WTC11 (cell line): ENCODE measurements around the gene LHPP. TPM values are rescaled to one million over a fixed set of nuclear protein-coding genes. Genes with fewer than 3 reads are reported as not detected.

Experiments used
- ATAC-seq: fragments of 200-7000 bp; cut with Tn5 transposase; 2 replicates; pipeline ENCODE4 v1.10.0; 2021; ENCODE audit warnings: mild to moderate bottlenecking, moderate library complexity
- CTCF ChIA-PET: fragments of 300-600 bp; sonication (Branson Sonifier 250); formaldehyde crosslinking; loops from one replicate; lab custom pipeline; 2021; ENCODE audit warnings: antibody characterized with exemption; lab: Charles Lee
- POLR2A ChIA-PET: fragments of 350-600 bp; sonication (Branson Sonifier 250); formaldehyde crosslinking; loops from one replicate; lab custom pipeline; 2021; ENCODE audit warnings: antibody characterized with exemption; lab: Charles Lee
- DNase-seq: peaks from one replicate; pipeline ENCODE4 v3.0.0; 2021; ENCODE audit warnings: low spot score
- H3K27ac Mint-ChIP-seq: 2 replicates; pipeline ENCODE4 v1.8.0; 2021; ENCODE audit warnings: mixed read lengths
- H3K27me3 Mint-ChIP-seq: 2 replicates; pipeline ENCODE4 v1.8.0; 2021; ENCODE audit warnings: low read depth, mild to moderate bottlenecking, moderate library complexity, mixed read lengths
- H3K36me3 Mint-ChIP-seq: 2 replicates; pipeline ENCODE4 v1.8.0; 2021; ENCODE audit warnings: mixed read lengths
- H3K4me1 Mint-ChIP-seq: 2 replicates; pipeline ENCODE4 v1.8.0; 2022; ENCODE audit warnings: mixed read lengths
- H3K4me3 Mint-ChIP-seq: 2 replicates; pipeline ENCODE4 v1.8.0; 2021; ENCODE audit warnings: mild to moderate bottlenecking, moderate library complexity, mixed read lengths
- H3K9me3 Mint-ChIP-seq: 2 replicates; pipeline ENCODE4 v1.8.0; 2021; ENCODE audit warnings: mixed read lengths
- ELF4 ChIP-seq: sonication (generic); formaldehyde crosslinking; IDR thresholded peaks from 2 replicates; pipeline ENCODE4 v1.8.1; 2022; ENCODE audit warnings: low read depth, mild to moderate bottlenecking, moderate library complexity, missing genetic modification reagents
- ESRRA ChIP-seq: sonication (generic); formaldehyde crosslinking; IDR thresholded peaks from 2 replicates; pipeline ENCODE4 v1.8.1; 2022; ENCODE audit warnings: mild to moderate bottlenecking, missing genetic modification reagents, borderline replicate concordance
- FOXK1 ChIP-seq: sonication (generic); formaldehyde crosslinking; IDR thresholded peaks from 2 replicates; pipeline ENCODE4 v1.8.0; 2022; ENCODE audit warnings: mild to moderate bottlenecking, moderate library complexity, missing genetic modification reagents
- GABPB1 ChIP-seq: sonication (generic); formaldehyde crosslinking; IDR thresholded peaks from 2 replicates; pipeline ENCODE4 v1.8.1; 2023; ENCODE audit warnings: mild to moderate bottlenecking, missing genetic modification reagents
- GTF2I ChIP-seq: fragments of 250-450 bp; sonication (Bioruptor Pico); conservative IDR thresholded peaks from 2 replicates; pipeline ENCODE4 v1.4.0; 2021; ENCODE audit warnings: mild to moderate bottlenecking
- IRF2 ChIP-seq: sonication (generic); formaldehyde crosslinking; IDR thresholded peaks from 2 replicates; pipeline ENCODE4 v1.8.0; 2022; ENCODE audit warnings: low read depth, missing genetic modification reagents, borderline replicate concordance
- JUN ChIP-seq: sonication (generic); formaldehyde crosslinking; IDR thresholded peaks from 2 replicates; pipeline ENCODE4 v1.8.0; 2023; ENCODE audit warnings: mild to moderate bottlenecking, missing genetic modification reagents
- MXD4 ChIP-seq: fragments of 250-450 bp; sonication (Bioruptor Pico); IDR thresholded peaks from 2 replicates; pipeline ENCODE4 v1.8.0; 2021; ENCODE audit warnings: mild to moderate bottlenecking, moderate library complexity, borderline replicate concordance
- MYBL2 ChIP-seq: sonication (generic); formaldehyde crosslinking; IDR thresholded peaks from 2 replicates; pipeline ENCODE4 v1.8.1; 2023; ENCODE audit warnings: mild to moderate bottlenecking, moderate library complexity, missing genetic modification reagents
- NFE2L1 ChIP-seq: sonication (generic); formaldehyde crosslinking; IDR thresholded peaks from 2 replicates; pipeline ENCODE4 v1.8.1; 2023; ENCODE audit warnings: missing genetic modification reagents
- TEAD1 ChIP-seq: sonication (generic); formaldehyde crosslinking; IDR thresholded peaks from 2 replicates; pipeline ENCODE4 v1.8.0; 2022; ENCODE audit warnings: mild to moderate bottlenecking, missing genetic modification reagents
- ZNF138 ChIP-seq: sonication (generic); formaldehyde crosslinking; conservative IDR thresholded peaks from 2 replicates; pipeline ENCODE4 v1.8.1; 2022; ENCODE audit warnings: mild to moderate bottlenecking, moderate library complexity, missing genetic modification reagents
- total RNA-seq: library from RNA; stranded (reverse); gene quantifications from 3 replicates; pipeline ENCODE4 v1.2.3, GENCODE V29; 2021
- TF ChIP-seq, protein P1 (sequence below): sonication (generic); formaldehyde crosslinking; IDR thresholded peaks from 2 replicates; pipeline ENCODE4 v1.8.1; 2023; ENCODE audit warnings: mild to moderate bottlenecking, missing genetic modification reagents
- TF ChIP-seq, protein P2 (sequence below): sonication (generic); formaldehyde crosslinking; IDR thresholded peaks from 2 replicates; pipeline ENCODE4 v1.8.1; 2023; ENCODE audit warnings: mild to moderate bottlenecking, missing genetic modification reagents, moderate library complexity
- TF ChIP-seq, protein P3 (sequence below): fragments of 250-450 bp; sonication (Bioruptor Pico); IDR thresholded peaks from 2 replicates; pipeline ENCODE4 v1.8.0; 2021; ENCODE audit warnings: mild to moderate bottlenecking
- TF ChIP-seq, protein P4 (sequence below): sonication (generic); formaldehyde crosslinking; IDR thresholded peaks from 2 replicates; pipeline ENCODE4 v1.8.0; 2022; ENCODE audit warnings: mild to moderate bottlenecking, missing genetic modification reagents

LHPP gene
- total RNA-seq, 1 experiment from 2014 or later: 33.2 TPM

DNA sequence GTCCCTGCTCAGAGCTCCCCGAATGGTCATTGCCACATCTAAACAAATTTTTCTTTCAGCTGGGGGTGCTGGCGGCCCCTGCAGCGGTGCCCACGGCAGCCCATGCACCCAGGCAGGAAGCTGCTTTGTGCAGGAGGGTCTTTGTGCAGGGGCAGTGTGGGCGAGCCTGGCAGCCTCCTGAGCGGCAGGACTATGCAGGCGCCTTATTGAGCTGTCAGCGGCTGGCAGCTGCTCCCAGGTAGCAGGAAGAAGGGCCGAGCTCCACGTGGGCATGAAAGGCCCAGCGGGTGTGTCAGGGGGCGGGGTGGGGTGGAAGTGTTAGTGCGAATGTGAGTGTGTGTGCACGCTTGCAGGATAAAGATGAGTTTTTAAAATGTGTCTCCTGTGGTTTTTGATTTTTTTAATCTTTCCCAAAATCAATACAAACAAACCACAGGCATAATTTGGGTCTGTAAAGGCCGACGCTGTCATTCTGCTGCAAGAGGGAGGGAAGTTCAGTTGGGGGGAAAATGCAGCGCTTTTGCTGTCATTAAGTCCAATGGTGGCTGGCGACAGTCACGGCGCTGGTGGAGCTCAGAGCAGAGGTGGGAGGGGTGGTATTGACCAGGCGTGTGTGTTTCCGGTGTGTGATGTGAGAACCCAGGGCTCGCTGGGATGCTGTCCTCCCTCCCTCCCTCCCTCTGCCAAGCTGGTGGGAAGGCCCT, 83.9 kb downstream of the LHPP start:
- Mint-ChIP-seq H3K27ac (no peak overlapping the region), H3K27me3 (no peaks in the 10 kb centered on the region), H3K4me3 (no peak overlapping the region), H3K36me3 (no peaks in the 10 kb centered on the region), H3K4me1 (no peaks in the 10 kb centered on the region), H3K9me3 (no peaks in the 10 kb centered on the region)
- TF ChIP-seq ZNF138 (CRISPR knock-in tag): no peak
- TF ChIP-seq MYBL2 (CRISPR knock-in tag): no peak
- TF ChIP-seq JUN (CRISPR knock-in tag): no peak
- TF ChIP-seq, protein P1, sequence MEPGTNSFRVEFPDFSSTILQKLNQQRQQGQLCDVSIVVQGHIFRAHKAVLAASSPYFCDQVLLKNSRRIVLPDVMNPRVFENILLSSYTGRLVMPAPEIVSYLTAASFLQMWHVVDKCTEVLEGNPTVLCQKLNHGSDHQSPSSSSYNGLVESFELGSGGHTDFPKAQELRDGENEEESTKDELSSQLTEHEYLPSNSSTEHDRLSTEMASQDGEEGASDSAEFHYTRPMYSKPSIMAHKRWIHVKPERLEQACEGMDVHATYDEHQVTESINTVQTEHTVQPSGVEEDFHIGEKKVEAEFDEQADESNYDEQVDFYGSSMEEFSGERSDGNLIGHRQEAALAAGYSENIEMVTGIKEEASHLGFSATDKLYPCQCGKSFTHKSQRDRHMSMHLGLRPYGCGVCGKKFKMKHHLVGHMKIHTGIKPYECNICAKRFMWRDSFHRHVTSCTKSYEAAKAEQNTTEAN: no peak
- no peak for DNase-seq
- ChIA-PET POLR2A (interaction anchor here (0.6 kb wide), 1 partner anchor 43 kb away, joined by 11 read pairs; no protein-coding TSS in a partner anchor), CTCF (interaction anchor here (0.7 to 6.0 kb wide), 6 partner anchors 10 to 200 kb away, joined by 3 to 33 read pairs (median 4); no protein-coding TSS in a partner anchor)
- ATAC-seq: no peak

DNA sequence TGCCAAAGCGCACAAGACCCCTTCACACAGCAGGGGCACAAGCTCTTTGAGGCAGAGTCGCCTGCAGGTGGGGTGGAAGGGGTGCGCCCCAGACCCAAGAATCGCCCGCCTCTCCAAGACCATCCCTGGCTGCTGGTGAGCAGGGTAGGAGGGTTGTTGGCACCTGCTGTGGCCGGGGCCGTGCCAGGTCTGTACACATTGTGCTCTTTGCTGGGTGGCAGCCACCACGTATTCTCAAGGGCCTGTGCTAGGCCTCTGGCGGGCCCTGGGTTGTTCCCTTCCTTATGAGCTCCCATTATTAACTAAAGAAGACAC, 84.4 kb downstream of the LHPP start:
- TF ChIP-seq MXD4 (CRISPR knock-in tag) (no peak), NFE2L1 (CRISPR knock-in tag) (no peak)
- TF ChIP-seq, protein P2, sequence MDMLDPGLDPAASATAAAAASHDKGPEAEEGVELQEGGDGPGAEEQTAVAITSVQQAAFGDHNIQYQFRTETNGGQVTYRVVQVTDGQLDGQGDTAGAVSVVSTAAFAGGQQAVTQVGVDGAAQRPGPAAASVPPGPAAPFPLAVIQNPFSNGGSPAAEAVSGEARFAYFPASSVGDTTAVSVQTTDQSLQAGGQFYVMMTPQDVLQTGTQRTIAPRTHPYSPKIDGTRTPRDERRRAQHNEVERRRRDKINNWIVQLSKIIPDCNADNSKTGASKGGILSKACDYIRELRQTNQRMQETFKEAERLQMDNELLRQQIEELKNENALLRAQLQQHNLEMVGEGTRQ: no peak
- Mint-ChIP-seq H3K27me3 (no peaks in the 10 kb centered on the region), H3K4me3 (no peak overlapping the region)

DNA sequence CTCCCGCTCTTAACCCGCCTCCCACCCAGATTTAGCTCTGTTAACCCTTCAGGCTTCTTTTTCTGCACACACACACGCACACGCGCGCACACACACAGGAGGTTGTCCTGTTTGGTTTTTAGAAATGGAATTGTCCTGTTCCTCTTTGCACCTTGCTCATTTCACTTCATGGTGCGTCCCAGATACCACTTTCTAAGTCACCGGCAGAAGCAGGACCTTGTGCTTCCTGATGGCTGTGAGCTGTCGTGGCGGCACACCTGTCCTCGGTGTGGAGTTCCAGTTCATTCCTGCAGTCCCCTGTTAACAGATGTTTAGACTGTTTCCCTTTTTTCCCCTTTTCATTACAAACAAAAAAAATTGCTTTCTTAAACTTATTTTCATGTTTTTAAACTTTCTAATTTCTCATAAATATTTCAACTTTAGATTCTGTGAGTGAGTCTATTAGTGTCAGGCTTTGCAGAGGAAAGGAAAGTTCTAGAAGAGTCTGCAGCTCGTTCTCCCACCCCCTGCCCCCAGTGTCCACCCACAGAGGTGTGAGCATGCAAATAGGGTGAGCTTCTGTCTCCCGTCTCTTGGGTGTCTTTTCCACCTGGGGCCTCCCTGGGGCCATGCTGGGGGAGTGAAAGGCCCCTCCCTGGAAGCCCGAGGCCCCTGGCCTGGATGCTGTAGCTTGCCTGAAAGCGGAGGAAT, 85.5 kb downstream of the LHPP start:
- ATAC-seq (no peak), DNase-seq (no peak)
- POLR2A ChIA-PET: interaction anchor here (1.2 kb wide), 1 partner anchor 18 kb away, joined by 3 read pairs; no protein-coding TSS in a partner anchor
- no peaks in the 10 kb centered on the region for H3K27me3 Mint-ChIP-seq
- peaks cover 2% of the 10 kb centered on the region; the same call in 1 of the 2 replicates for H3K4me1 Mint-ChIP-seq
- CTCF ChIA-PET: interaction anchor here (1.5 to 2.4 kb wide), 5 partner anchors 9 to 194 kb away, joined by 3 to 15 read pairs (median 8); partner anchors contain the start of gene LHPP
- no peak overlapping the region for H3K4me3 Mint-ChIP-seq
- H3K27ac Mint-ChIP-seq: no peak overlapping the region
- no peaks in the 10 kb centered on the region for H3K9me3 Mint-ChIP-seq
- TF ChIP-seq ELF4 (no peak), FOXK1 (no peak), IRF2 (CRISPR knock-in tag) (no peak), ESRRA (CRISPR knock-in tag) (no peak), GABPB1 (CRISPR knock-in tag) (no peak), GTF2I (CRISPR knock-in tag) (no peak), TEAD1 (CRISPR knock-in tag) (no peak)
- TF ChIP-seq, protein P3, sequence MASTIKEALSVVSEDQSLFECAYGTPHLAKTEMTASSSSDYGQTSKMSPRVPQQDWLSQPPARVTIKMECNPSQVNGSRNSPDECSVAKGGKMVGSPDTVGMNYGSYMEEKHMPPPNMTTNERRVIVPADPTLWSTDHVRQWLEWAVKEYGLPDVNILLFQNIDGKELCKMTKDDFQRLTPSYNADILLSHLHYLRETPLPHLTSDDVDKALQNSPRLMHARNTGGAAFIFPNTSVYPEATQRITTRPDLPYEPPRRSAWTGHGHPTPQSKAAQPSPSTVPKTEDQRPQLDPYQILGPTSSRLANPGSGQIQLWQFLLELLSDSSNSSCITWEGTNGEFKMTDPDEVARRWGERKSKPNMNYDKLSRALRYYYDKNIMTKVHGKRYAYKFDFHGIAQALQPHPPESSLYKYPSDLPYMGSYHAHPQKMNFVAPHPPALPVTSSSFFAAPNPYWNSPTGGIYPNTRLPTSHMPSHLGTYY: no peak
- TF ChIP-seq, protein P4, sequence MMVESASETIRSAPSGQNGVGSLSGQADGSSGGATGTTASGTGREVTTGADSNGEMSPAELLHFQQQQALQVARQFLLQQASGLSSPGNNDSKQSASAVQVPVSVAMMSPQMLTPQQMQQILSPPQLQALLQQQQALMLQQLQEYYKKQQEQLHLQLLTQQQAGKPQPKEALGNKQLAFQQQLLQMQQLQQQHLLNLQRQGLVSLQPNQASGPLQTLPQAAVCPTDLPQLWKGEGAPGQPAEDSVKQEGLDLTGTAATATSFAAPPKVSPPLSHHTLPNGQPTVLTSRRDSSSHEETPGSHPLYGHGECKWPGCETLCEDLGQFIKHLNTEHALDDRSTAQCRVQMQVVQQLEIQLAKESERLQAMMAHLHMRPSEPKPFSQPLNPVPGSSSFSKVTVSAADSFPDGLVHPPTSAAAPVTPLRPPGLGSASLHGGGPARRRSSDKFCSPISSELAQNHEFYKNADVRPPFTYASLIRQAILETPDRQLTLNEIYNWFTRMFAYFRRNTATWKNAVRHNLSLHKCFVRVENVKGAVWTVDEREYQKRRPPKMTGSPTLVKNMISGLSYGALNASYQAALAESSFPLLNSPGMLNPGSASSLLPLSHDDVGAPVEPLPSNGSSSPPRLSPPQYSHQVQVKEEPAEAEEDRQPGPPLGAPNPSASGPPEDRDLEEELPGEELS: no peak
- no peaks in the 10 kb centered on the region for H3K36me3 Mint-ChIP-seq

More for the DNA sequence above, 84.4 kb downstream of the LHPP start:
- Mint-ChIP-seq H3K27ac (no peak overlapping the region), H3K36me3 (no peaks in the 10 kb centered on the region), H3K9me3 (no peaks in the 10 kb centered on the region), H3K4me1 (no peaks in the 10 kb centered on the region)
- DNase-seq (no peak), ATAC-seq (no peak)
- POLR2A ChIA-PET: no interaction called here
- CTCF ChIA-PET: interaction anchor here (0.7 to 6.0 kb wide), 6 partner anchors 10 to 200 kb away, joined by 3 to 33 read pairs (median 4); no protein-coding TSS in a partner anchor
